Fibroblast of lung (primary cell): Measurements from ENCODE around the gene PPP1R15B.

Experiments
- CTCF ChIP-seq, 2 donors: IDR thresholded peaks in 1 of 2; conservative IDR thresholded peaks in 1 of 2; 1 replicate in 1 of 2; 2 replicates in 1 of 2; pipeline ENCODE4 v1.5.1; 2011 to 2012; ENCODE audit warnings: low read length in 2 of 2, control low read depth in 1 of 2, inconsistent platforms in 1 of 2, low read depth in 1 of 2, mild to moderate bottlenecking in 1 of 2
- EZH2 ChIP-seq: IDR thresholded peaks from 2 replicates; pipeline ENCODE4 v1.5.1; 2012; ENCODE audit warnings: low read length, control low read depth, mild to moderate bottlenecking; ENCODE audit errors: missing control alignments

GRCh38 chr1:204361341-204361771, 50.3 kb downstream of the PPP1R15B start:
- TF ChIP-seq CTCF (conservative IDR thresholded peaks at IDR 0.05 in 1 of 2, IDR thresholded peaks at IDR 0.05 in 1 of 2; ENCODE audit: low read depth in 1 of 2, low read length in 2 of 2) = no peak
- TF ChIP-seq EZH2 = no peak
